A204.1 (cell line): ENCODE data around the gene DECR2.
"Not testable (repeated sequence)": the region's sequence is repeated elsewhere in the genome, so short reads cannot be mapped to it uniquely, and the experiment has no call there.

Source experiments
- FAIRE-seq: peaks from 2 replicates; lab custom pipeline; 2012; peaks lifted over from hg19 to GRCh38; lab: Jason Lieb, UNC

Gene DECR2

DNA sequence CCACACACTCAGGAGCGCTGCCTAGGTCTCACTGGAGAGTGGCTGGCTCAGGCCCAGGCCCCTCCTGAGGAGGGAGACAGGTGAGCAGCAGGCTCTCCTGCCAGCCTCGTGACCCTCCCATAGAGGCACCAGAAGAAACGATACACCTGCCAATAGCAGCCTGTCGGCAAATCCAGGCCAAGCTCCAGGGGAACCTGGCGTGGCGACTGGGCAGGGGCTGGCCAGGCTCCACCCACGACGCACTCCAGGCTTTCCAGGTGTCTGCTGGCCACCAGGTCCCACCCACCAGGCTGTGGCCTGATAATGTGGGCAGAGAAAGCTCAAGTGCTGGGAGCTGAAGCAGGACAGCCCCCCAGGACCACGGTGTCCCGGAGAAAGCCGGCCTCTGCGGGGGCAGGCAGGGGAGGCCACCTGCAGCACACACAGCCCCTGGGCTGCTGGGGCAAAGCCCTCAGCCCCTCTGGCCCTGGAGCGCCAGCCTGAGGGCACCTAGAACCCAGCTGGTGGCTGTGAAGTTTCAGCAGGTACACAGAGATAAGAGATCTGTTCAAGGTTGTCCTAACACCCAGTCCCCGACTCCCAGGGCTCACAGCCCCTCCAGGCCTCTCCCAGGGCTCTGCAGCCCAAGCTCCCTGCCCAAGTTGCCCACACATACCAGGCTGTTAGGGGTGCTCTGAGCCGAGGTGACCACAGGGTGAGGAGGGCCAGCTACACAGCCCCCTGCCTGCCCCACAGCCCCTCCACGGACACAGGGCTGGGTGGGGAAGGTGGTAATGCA is 22.3 kb upstream of the DECR2 start:
- no peak for FAIRE-seq

- FAIRE-seq: no peak
Measured at GRCh38 chr16:379961-380761, 21.5 kb upstream of the DECR2 start.

DNA sequence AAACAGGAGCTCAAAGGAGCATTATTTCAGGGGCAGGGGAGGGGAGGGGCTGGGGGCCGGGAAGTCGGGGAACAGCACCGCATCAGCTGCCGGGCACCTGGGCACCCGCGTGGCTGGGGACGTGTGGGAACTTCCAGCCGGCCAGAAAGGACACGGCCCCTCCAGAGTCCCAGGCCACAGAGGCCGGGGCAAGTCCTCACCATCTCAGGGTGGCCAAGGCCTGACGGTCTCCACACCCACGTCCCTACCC is 21.0 kb upstream of the DECR2 start:
- no peak for FAIRE-seq

GRCh38 chr16:381012-381788 is 20.5 kb upstream of the DECR2 start:
- no peak for FAIRE-seq

GRCh38 chr16:381789-382717 is 19.6 kb upstream of the DECR2 start, which contains the start of gene PGAP6:
Gene PGAP6, minus strand, starts transcription at chr16:381978. Its CDS starts 157 bp downstream, at chr16:381821.
- FAIRE-seq: no peak

- no peak for FAIRE-seq
Measured at GRCh38 chr16:383326-384051, 18.2 kb upstream of the DECR2 start.

GRCh38 chr16:386641-387156 is 15.0 kb upstream of the DECR2 start:
- peak; percentile 23 for FAIRE-seq

GRCh38 chr16:387761-388666 is 13.7 kb upstream of the DECR2 start:
- FAIRE-seq: not testable (repeated sequence)

DNA sequence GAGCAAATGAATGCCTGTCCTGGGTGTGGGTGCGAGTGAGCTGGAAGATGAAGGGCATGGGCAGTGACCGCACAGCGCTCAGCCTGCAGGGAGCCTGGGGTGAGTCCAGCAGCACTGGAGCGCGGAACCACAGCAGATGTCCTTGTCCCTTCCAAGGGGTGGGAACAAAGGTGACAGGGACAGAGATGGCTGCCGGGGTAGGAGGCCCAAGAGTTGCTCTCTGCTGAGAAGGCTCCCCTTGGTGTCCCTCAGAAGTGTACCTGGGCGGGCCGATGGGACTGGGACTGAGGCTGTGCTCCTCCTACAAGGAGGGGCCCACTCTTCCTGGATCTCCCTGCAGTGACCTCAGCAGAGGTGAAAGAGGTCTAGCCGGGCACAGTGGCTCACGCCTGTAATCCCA is 12.3 kb upstream of the DECR2 start:
- FAIRE-seq: no peak

- no peak for FAIRE-seq
Measured at GRCh38 chr16:391885-392335, 9.8 kb upstream of the DECR2 start.

DNA sequence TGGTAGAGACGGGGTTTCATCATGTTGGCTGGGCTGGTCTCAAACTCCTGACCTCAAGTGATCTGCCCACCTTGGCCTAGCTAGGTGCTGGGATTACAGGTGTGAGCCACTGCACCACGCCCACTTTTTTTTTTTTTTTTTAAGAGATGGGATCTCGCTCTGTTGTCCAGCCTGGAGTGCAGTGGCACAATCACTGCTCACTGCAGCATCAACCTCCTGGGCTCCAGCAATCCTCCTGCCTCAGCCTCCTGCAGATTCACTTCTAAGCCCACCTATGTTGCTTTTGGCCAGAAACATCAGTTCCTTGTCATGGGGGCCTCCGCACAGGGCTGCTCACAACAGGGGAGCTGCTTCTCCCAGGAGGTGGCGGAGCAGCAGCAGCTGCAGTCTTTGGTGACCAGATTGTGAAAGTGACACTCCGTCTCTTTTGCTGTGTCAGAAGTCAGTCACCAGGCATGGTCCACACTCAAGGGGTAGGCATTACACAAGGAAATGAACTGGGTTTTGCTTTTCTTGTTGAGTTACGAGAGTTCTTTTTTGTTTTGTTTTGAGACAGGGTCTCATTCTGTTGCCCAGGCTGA is 9.1 kb upstream of the DECR2 start:
- no peak for FAIRE-seq

- FAIRE-seq: no peak
Measured at GRCh38 chr16:396199-396598, 5.5 kb upstream of the DECR2 start.

- FAIRE-seq: no peak
Measured at GRCh38 chr16:396605-397004, 5.1 kb upstream of the DECR2 start.

- no peak for FAIRE-seq
Measured at GRCh38 chr16:397135-397661, 4.5 kb upstream of the DECR2 start, which contains the start of gene NME4. Gene NME4, plus strand, starts transcription at chr16:397199. Its CDS starts 24 bp downstream, at chr16:397223.

DNA sequence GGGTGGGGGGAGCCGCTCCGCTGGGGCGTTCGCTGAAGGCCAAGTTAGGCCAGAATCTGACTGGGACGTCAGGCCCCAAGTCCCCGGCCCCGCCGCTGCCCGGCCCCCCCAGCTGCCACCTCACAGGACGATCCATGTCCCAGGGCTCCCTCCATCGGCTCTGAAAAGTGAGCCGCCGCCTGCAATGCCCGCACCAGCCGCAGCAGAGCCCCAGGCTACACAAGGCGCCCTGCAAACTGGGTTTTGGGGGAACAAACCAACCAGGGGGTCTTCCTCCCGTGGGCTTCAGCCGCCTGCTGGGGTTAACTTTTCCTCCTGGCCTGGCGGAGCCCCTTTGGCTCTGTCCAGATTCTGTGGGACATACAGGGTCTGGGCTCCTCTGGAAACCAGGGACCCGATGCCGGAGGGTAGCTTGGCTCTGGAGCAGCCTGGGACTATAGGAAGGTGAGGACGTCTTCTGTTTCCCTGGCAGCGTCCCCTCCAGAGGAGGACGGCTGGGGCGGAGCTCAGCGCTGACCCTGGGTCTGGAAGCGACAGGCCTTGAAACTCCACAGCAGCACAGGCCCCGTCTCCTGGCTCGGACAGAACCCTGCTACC is 3.9 kb upstream of the DECR2 start:
- FAIRE-seq: no peak

DNA sequence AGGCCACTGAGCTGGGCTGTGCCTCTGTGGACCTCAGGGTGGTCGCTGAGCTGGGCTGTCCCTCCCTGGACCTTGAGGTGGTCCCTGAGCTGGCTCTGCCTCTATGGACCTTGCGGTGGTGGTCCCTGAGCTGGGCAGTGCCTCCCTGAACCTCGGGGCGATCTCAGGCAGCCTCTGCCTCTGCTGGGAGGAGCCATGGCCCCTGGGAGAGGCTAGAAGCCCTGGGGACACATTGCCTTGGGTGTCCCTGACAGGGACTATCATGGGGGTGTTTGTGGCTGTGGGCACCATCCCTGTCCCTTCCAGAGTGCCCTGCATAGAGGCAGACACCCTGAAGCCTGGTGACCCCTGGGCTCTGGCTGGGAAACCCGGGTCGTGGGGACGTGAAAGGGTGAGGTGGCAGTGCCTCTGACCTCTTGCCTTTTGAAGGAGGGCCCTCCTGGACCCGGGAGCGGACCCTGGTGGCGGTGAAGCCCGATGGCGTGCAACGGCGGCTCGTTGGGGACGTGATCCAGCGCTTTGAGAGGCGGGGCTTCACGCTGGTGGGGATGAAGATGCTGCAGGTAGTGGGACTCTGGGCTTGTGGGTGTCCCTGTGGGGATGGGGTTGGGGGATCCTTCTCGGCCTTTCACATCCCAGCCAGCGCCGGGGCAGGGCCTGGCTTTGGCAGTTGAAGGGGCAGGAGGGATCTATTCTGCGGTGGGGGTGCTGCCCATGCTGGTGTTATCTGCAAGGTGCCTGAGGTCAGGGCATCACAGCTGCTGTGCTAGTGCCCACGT is 2.9 kb upstream of the DECR2 start:
- FAIRE-seq: no peak

GRCh38 chr16:399340-400019 is 2.2 kb upstream of the DECR2 start:
- FAIRE-seq: no peak
